GM19238 (cell line): ENCODE measurements around the gene SCLY.
"Not testable (repeated sequence)": the region's sequence is repeated elsewhere in the genome, so short reads cannot be mapped to it uniquely, and the experiment has no call there.

Experiments
- DNase-seq: peaks from one replicate; pipeline ENCODE4 v3.0.0; 2011; ENCODE audit warnings: low spot score; ENCODE audit not compliant: insufficient read length

SCLY gene

DNA sequence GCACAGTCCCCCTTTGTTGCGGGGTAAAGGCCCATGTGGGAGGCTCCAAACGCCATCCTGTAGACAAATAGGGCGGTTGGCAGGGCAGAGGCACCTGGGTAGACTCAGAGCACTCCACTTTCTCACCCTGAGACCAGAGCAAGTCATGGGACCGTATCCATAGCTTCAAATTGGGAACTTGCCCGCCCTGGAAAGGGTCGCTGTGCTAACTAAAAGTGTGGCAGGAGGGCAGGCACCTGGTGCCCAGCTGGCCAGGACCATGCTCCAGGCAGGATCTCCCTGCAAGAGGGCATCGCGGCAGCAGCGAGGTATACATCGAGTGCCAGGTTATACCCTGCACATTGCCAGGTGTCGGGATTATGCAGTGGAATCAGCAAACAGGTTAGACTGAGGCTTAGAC, 20.8 kb upstream of the SCLY start:
- no peak for DNase-seq

DNA sequence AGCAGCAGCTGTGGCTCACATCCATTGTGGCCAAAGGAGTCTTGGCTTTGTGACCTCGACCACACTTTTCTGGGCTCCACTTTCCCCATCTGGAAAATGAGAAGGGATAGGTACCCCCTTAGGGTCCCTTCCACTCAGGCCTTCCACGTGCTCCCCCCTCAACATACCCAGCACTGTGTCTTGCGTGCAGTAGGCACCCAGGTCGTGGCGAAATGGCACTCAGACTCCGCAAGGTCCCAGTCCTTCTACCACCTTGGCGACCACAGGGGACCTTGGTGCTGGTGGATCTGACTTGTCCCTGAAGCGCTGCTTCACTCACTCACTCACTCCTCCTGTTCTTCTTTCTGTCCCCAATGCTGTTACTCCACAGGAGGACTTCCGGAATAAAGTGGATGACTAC, 19.9 kb upstream of the SCLY start:
- DNase-seq: no peak

DNA sequence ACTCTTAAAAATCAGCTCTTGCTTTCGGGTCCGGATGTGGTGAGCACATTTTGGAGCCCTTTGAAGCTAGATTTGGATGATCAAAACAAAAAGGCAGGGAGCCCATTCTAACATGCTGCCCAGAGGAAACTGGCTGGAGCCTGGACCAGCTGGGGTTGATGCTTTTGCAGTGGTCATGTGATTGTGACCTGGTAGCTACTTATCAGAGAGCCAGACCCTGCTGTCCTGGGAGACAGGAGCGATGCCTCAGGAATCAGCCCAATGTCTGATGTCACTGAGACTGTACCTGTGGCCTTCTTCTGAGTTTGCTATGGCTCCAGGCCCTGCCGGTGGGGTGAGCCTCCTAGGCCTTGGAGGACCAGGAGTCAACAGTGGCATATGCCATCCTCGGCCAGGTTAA, 18.7 kb upstream of the SCLY start:
- DNase-seq: no peak

DNA sequence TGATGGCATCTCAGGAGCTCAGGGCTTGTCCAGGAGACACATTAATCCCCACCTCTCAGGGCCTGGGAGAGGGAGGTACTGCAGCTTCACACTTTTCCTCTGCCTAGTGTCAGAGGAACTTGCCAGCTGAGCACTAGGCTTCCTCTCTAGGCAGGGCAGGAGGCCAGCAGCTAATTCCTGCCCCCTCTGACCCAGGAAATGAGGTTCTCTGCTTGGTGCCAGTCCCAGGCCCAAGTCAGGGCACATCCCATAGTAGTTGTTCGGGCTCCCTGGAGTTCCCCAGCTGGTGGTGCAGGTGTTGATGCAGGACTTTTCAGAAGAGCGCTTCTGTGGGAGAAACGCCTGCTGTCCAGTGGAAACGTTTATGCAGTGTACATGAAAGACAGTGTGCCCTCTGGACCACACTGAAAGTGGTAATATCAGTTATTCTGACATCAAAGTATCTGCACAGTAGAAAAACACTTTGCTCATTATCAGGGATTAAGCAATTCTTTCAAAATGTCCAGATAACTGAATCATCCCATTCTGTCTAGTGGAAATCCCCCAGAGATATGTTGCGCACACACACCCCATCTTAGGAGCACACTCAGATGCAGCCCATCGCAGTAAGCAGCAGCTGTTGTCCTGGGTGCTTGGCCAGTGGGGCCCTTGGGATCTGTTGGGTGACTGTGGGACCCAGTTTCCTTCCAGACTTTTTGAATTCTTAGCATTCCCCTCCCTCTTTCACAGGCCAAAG, 17.8 kb upstream of the SCLY start:
- DNase-seq: no peak

DNA sequence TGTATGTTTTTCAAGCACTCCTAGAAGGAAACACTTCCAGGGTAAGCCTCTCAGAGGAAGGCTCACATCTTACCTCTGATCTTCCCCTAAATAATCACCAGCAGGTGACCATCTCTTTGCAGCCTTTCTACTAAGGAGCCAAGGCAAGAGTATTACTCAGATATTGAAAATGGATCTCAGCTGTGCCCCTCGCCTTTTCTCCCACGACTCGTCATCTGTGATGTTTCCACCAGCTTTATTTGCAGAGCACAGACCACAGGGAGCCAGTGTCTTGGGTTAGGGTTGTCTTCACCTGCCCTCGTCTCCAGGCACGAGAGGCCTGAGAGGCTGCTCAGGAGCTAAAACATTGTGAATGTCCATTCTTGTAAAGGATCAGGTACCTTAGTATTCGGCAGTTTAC, 16.9 kb upstream of the SCLY start:
- no peak for DNase-seq

DNA sequence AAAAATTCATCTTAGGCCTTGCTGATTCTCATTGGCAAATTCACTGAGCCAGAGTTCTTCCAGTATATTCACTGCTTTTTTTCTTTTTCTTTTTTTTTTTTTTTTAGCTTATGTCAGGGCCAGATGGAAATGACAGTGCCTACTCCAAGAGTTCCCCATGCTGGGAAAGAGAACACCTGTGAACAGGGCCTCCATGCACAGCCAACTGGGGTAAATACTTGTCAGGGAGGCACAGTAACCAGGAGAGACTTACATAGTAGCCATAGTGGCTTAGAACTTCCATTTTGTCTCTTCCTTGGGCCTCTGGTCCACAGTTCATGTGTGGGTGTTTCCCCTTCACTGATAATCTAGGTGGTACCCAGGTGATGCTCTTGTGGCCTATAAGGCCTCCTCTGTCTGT, 15.2 kb upstream of the SCLY start:
- DNase-seq: no peak

DNA sequence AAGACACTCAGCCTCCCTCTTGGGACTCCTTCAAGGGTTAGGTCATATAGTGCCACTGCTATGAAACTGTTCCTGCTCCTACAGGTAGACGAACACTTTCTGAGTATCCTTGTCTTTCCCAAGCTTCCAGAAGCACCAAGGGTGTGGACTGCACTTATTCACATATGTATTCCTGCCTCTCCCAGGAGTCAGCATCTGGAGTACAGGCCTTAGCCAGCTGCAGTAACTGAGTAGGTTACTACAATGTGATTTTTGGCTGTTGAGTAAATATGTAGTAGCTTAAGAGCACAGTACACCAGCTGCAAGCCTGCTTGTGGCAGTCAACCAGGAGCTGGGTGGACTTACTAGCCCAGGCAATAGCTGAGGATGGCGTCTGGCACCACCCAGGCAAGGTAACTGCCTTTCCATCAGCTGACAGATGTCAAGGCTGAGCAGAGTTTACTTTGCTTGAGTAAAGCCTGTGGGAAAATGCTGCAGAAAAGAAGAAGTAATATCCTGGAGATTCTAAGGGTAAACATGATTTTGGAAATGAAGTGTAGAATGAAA, 14.0 kb upstream of the SCLY start:
- no peak for DNase-seq

DNA sequence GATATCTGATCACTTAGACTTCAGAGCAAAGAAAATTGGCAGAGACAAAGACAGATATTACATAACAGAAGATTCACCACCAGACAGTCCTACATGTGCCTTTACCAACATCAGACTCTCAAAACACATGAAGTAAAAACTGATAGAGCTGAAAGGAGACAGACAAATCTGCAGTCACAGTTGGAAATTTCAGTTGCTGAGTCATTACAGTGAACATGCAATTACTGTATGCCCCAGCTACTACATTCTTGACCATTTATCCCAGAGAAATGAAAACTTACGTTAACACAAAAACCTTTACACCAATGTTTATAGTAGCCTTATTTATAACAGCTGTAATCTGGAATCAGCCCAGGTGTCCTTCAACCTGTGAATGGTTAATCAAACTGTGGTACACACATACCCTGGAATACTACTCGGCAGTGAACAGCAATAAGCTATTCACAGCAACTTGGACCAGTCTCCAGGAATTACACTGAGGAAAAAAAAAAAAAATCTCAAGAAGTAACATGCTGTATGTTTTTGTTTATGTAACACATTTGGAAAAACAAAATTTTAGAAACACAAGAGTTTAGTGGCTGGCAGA, 7.5 kb upstream of the SCLY start:
- no peak for DNase-seq

DNA sequence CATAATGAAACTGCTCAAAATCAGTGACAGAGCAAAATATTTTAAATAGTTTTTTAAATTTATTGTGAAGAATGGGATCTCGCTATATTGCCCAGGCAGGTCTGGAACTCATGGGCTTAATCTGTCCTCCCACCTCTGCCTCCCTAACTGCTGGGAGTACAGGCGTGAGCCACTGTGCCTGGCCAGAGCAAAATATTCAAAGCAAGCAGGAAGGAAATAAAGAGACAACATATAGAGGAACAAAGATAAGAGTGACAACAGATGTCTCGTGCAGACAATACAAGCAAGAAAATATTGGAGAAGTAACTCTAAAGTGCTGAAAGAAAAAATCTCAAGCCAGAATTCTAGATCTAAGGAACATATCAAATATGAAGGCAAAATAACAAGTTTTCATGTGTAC, 5.0 kb upstream of the SCLY start:
- DNase-seq: no peak

DNA sequence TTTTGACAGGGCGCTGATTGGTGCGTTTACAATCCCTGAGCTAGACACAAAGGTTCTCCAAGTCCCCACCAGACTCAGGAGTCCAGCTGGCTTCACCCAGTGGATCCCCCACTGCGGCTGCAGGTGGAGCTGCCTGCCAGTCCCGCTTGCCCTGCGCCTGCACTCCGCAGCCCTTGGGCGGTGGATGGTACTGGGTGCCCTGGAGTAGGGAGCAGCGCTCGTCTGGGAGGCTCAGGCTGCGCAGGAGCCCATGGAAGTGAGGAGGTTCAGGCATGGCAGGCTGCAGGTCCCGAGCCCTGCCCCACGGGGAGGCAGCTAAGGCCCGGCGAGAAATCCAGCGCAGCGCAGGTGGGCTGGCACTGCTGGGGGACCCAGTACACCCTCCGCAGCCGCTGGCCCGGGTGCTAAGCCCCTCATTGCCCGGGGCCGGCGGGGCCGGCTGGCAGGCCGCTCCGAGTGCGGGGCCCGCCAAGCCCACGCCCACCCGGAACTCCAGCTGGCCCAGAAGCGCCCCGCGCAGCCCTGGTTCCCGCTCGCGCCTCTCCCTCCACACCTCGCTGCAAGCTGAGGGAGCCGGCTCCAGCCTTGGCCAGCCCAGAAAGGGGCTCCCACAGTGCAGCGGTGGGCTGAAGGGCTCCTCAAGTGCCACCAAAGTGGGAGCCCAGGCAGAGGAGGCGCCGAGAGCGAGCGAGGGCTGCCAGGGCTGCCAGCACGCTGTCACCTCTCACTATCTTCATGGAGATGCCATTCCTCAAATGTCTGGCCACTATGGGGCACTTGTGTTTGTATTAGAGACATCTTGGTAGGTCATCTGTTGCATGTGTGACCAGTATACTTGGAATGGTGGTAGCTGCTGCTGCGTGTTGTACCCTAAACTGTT, 2.9 kb upstream of the SCLY start:
- not testable (repeated sequence) for DNase-seq

DNA sequence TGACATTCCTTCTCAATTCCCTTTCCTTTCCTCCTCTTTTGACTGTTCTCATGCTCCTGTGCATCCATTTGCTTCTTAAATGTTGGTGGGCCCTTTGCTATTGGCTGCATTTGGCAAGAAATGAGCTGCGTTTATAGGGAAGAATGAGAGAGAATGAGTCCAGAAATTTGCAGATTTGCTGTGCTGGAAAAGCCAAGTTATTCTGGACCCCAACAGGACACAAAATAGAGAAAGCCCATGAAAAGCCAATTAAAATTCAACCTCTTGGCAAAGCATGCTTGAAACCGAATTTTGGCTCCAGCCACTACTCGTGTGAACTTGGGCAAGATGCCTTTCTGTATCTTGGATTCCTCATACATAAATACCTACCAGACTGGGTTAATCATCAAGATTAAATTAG, 1.3 kb upstream of the SCLY start:
- no peak for DNase-seq

DNA sequence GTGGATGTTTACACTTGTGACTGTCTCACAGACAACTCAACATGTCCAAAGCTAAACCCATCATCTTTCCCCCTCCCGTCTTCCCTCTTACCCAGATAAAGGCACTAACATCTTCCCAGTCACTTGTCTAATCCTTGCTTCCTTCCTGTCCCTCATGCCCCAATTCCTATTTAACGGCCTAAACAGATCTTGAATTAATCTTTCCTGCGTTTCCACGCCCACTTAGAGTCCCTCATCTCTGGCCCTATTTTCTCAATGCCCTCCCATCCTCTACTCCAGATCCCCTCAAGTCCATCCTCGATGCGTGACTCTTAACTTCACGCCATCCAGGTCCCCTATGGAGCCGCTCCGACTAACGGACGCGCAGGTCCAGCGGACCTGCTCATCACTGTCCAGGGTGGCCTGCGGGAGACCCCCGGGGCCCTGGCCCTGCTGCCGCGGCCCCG, 682 bp upstream of the SCLY start:
- no peak for DNase-seq

DNA sequence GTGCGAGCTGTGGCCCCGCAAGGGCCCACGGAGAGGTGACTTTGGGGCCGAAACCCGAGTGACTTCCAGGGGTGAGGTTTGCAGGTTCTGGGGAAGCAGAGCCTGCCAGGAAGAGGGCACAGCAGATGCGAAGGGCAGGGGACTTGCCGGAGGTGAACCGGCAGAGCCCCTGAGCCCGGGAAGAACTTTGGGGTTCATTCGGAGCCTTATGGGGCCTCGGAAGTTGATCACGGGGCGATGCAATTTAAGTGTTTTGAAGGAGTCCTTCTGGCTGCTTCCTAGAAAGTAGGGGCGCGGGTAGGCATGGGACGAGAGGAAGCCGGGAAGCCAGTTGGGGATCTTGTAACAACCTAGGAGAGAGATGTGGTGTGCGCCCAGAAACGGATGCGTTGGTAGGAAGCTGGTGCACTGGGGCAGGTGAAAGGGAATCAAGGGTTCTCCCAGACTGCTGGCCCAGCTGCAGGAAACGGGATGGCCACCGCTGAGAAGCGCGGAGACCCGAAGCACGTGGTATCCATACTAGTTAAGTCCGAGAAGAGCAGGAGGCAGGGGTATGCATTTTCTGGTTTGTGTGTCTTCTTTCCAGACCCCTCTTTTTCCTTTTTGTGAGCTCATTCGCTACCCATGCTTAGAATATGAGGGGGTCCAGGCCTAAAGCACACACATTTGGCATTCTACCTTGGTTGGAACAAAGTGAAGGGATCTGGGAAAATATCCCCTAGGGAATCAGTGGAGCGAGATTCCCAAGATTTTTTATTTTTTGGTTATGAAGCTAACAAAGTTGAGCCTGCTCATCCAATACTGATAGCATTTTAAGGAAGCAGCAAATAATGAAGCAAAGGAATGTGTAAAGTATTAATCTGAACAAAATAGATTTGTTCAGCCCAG, 758 bp downstream of the SCLY start:
- peak; percentile 13 for DNase-seq

DNA sequence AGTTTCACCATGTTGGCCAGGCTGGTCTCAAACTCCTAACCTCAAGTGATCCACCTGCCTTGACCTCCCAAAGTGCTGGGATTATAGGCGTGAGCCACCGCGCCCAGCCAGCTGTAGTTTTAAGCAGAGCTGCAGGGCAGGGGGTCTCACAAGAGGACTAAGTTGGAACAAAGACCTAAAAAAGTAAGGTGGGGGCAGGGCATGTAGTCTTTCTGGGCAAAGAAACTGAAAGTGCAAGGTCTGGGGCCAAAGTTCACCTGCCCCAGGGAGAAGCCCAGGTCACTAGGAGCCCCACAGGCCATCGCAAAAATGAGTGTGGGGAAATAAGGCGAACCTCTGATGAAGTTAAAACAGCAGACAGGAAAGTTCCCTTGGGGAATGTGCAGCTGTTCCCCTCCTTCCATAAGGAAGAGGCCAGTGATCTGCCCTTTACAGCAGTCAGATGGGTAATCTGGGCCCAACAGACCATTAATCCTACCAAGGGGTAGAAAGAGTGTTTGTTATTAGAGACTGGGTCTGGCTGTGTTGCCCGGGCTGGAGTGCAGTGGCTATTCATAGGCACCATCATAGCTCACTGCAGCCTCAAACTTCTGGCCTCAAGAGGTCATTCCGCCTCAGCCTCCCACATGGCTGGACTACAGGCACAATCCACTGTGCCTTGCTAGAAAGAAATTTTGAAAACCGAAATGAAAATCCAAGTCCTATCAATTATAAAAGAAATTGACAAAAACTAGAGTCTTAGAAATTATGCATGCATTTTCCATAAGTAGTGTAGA, 2.8 kb downstream of the SCLY start:
- DNase-seq: no peak

DNA sequence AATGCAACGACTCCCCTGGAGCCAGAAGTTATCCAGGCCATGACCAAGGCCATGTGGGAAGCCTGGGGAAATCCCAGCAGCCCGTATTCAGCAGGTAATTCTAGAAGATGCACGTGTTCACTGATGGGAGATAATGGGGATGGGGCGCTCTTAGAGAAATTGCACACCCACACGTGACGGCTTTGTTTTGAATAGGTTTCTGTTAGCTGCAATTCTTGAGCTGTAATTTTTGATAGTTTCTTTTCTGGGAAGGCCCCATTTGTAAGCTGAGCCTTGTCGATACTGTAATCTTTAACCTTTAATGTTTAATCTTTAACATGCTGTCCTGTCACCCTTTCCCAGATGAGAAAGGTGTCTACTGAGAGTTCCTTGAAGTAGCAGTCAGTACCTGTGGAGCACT, 3.6 kb downstream of the SCLY start:
- no peak for DNase-seq

DNA sequence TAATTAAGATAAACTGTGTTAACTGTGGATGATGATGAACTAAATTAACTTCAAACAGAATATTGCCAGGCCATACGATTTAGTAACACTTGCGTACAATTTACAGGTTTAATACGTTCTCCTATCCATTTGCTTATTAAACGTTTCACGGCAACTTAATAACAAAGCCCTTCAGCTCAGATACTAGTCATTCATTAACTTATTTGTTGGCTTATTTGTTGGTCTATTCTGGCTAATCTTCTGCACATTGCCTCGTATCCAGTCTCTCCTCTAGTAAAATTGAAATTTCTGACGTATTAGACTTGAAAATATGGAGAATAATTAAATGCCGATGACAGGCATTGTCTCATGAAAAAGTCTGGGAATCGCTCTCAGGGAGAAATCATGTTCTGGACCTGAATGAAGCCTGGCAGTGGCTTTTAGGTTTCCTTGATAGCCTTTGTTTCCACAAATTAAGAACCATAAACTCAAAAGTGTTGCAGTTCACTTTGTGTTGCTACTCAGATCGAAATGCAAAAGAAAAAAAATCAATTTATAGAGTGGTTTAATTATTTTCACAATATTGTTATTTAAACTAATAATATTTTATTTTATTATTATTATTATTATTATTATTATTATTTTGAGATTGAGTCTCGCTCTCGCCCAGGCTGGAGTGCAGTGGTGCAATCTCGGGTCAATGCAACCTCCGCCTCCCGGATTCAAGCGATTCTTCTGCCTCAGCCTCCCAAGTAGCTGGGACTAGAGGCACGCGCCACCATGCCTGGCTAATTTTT, 4.5 kb downstream of the SCLY start:
- DNase-seq: no peak

DNA sequence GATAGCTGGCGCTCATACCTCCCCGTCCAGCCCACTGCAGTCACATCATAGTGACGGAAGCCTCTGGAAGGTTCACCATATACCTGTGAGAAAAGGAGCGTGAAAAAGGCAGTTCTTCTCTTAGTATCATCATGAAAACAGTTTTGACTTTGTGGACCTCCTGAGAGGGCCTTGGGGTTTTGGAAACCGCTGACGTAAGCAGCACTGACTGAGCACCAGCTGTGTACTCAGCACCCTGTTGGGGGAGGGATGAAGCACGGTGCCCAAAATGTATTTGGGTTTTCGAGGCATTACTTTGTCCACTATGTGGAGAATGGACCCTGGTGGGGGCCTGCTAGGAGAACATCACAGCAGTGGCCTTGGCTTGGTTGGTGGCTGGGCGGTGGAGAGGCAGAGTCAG, 5.4 kb downstream of the SCLY start:
- DNase-seq: no peak

DNA sequence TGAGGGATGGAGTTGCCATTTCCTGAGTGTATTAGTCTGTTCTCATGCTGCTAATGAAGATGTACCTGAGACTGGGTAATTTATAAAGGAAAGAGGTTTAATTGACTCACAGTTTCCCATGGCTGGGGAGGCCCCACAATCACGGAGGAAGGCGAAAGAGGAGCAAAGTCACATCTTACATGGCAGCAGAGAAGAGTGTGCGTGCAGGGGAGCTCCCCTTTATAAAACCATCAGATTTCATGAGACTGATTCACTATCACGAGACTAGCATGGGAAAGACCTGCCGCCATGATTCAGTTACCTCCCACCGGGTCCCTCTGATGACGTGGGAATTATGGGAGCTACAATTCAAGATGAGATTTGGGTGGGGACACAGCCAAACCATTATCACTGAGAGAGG, 5.9 kb downstream of the SCLY start:
- DNase-seq: not testable (repeated sequence)

DNA sequence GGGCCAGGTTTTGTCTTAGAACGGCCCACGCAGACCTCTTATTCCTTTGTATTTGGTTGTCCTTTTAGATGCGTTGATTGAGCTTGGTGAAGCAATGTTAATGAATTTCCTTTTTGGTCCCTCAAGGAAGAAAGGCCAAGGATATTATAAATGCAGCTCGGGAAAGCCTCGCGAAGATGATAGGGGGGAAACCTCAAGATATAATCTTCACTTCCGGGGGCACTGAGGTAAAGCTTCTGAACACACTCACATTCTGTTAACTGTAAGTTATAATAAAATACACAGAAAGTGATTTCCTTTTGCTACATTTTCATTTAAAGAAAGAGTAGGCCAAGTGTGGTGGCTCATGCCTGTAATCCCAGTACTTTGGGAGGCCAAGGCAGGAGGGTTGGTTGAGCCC, 7.1 kb downstream of the SCLY start:
- no peak for DNase-seq
